Measurements from ENCODE around the gene RASGRP4.

RASGRP4 gene

DNA sequence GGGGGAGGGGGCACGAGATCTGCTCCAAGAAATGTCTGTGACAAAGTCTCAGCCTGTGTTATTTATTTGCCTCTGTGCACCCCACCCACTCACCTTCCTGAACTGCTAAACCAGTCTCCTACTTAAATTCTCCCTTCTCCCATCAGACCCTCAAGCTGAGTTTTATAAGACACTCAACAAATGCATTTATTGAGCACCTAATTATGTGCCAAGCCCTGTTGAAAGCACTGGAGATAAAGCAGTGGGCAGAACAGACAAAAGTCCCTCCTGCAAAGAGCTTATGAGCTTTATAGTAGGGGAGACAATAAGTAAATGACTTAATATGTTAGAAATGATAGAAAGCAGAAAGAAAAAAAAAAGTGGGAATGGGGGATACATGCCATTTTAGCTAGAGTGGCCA lies 26.5 kb downstream of the RASGRP4 start:
- DNase-seq, result no peak
- intact Hi-C loops (cut with DNase I), result no loop called here

DNA sequence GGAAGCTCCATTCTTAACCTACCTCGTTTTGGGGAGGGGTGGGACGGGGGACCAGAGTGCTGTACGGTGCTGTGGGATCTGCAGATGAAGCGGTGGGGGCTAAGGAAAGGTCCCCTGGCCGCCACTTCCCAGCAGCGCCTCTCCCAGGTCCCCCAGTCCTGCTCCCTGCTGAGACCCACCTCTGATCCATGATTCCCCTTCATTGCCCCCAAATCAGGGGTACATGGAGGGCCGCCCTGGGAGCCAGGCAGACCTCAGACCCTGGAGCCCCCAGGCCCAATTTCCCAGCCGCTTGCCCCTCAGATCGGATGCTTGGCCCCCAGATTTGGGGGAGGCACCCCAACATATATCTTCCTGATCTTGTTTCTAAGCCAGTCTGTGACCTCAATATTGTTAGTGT lies 26.9 kb downstream of the RASGRP4 start:
- DNase-seq, result no peak
- intact Hi-C loops (cut with DNase I), result no loop called here

DNA sequence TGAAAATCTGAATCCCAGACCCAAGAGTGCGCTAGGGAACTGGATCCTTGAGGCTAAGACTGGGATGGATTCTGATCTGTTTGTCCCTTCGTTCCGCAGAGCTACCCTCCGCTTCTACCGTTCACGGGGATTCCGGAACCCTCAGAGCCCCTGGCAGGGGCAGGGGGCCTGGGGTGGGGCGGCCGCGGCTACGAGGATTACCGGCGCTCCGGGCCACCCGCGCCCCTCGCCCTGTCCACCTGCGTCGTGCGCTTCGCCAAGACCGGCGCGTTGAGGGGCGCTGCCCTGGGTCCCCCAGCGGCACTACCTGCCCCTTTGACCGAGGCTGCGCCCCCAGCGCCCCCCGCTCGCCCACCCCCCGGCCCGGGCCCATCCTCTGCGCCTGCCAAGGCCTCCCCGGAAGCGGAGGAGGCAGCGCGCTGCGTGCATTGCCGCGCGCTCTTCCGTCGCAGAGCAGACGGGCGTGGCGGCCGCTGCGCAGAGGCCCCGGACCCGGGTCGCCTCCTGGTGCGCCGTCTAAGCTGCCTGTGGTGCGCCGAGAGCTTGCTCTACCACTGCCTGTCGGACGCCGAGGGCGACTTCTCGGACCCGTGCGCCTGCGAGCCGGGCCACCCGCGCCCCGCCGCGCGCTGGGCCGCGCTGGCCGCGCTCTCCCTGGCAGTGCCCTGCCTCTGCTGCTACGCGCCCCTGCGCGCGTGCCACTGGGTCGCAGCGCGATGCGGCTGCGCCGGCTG lies 30.5 kb downstream of the RASGRP4 start:
- intact Hi-C loops (cut with DNase I), result no loop called here
- no peak for DNase-seq

DNA sequence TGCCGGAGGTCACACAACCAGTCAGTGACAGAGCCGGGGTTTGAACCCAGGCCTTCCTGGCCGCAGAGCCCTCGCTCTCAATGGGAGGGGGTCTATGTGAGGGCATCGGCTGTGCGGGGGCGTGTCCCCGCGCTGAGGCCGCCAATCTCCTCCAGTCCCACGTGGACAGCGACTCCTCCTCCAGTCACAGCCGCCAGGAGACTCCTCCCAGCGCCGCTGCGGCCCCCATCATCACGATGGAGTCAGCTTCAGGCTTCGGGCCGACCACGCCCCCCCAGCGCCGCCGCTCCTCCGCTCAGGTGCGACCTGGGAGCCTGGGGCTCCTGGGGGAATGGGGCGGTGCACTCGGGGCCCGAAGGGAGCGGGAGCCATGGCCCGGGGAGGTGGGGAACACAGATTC lies 31.5 kb downstream of the RASGRP4 start:
- DNase-seq, result no peak
- intact Hi-C loops (cut with DNase I), result no loop called here

DNA sequence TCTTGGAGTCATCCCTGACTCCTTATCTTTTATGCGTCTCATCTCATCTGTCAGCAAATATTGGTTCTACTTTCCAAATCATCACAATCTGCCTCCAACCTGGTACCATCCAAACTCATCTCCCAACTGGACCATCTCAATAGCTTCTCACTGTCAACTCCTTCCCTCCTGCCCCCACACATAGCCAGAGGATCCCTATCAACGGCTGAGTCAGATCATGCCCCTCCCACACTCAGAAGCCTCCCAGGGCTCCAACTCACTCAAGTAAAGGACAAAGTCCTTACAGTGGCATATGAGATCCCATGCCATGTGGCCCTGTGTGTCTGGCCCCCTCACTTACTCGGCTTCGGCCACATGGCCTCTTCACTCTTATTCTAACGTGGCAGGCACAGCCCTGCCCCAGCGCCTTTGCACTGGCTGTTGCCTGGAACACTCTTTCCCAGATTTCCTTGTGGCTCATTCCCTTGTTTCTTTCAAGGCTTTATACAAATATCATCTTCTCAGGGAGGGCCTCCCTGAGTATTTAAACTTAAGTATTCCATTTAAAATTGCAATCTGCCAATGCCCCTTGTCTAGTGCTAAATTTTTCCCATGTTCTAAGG lies 33.2 kb downstream of the RASGRP4 start:
- intact Hi-C loops (cut with DNase I), result no loop called here
- no peak for DNase-seq

DNA sequence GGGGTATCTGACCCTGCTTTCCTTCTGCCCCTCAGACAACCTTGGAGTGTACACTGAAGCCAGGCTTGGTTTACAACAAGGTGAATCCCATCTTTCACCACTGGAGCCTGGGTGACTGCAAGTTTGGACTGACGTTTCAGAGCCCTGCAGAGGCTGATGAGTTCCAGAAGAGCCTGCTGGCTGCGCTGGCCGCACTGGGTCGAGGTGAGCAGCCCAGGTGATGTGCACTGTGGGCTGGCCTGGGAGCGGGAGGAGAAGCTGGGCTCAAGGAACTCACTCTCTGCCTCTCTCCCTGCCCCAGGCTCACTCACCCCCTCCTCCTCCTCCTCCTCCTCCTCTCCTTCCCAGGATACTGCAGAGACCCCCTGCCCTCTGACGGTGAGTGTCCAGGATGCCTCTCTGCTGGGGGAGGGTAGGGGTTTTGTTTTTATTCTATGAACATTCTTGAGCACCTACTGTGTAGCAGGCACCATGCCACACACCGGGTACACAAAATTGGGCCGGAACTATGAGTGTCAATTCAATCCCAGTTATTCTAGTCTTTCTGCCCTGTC lies 34.0 kb downstream of the RASGRP4 start:
- DNase-seq, result no peak
- intact Hi-C loops (cut with DNase I), result no loop called here

DNA sequence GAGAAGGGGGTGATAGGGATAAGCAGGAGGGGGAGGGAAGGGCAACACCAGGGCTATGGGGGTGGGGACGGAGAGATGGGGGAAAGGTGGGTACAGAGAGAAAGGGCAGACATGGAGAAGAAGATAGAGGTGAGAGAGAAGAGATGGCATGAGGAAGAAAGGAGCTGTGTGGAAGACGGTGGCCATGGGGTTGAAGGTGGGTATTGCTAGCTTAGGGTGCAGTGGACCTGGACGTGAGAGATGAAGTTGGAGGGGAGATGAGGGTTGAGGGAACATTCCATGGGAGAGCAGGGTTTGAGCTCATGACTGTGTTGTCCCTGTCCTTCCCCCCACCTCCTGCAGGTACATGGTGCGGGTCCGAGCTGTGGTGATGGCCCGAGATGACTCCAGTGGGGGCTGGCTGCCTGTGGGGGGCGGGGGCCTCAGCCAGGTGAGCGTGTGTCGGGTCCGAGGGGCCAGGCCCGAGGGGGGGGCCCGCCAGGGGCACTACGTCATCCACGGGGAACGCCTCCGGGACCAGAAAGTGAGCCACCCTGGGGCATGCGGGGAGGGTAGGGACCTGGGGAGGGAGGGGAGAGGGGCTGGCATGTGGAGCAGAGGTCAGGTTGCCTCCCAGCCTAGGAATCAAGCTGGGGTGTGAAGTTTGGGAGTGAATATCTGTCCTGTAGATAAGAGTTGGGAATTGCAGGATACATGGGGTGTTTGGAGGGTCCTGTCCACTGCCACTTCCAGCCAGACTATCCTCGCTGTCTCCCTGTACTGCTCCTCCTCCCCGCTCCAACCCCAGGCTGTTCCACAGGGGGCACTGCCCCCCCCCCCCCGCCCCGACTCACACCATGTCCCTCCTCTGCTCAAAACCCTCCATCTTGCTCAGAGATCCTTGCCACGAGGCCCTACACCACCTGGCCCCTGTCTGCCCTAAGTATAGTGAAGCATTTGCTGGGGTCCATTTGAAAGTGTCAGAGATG lies 35.8 kb downstream of the RASGRP4 start:
- no peak for DNase-seq
- intact Hi-C loops (cut with DNase I), result no loop called here

DNA sequence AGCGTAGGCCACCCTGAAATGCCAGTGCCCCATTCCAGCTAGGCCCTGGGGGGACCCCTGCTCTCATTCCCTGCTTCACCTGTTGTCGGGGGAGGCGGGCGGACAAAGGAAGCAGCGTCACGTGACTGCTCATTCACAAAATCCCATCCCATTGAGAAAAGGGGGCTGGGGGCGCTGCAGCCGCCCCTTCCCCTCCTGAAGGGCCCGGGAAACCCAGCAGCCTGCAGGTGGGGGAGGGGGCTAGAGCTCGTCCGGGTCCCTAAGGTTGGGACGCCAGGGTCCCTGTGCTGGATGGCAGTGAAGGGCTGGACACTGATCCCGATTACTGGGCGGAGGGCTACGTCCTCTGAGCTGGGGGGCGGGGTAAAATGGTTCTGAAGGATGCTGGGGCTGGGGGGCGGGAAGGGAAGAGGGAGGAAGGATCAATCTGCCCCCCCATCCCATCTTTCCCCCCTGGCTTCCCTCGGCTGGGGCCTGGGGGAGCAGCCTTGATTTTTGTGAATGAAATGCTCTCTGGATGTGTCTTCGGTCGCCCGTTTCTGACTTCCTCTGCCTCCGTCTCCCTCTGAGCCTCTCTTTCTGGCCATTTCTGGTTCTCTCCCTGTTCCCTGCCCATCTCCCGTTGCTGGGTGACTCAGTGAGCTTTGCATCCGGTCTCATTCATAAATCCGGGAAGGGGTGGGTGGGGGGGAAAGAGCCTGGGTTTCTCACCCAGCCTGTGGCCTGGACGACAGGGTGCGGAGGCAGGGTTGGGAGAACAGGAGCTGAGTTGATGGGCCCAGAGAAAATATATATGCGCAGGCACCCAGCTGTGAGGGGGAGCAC lies 36.7 kb downstream of the RASGRP4 start:
- DNase-seq, result peak in 26 of 42 donors; percentile 16 to 68 (median 31)
- intact Hi-C loops (cut with DNase I), result no loop called here

DNA sequence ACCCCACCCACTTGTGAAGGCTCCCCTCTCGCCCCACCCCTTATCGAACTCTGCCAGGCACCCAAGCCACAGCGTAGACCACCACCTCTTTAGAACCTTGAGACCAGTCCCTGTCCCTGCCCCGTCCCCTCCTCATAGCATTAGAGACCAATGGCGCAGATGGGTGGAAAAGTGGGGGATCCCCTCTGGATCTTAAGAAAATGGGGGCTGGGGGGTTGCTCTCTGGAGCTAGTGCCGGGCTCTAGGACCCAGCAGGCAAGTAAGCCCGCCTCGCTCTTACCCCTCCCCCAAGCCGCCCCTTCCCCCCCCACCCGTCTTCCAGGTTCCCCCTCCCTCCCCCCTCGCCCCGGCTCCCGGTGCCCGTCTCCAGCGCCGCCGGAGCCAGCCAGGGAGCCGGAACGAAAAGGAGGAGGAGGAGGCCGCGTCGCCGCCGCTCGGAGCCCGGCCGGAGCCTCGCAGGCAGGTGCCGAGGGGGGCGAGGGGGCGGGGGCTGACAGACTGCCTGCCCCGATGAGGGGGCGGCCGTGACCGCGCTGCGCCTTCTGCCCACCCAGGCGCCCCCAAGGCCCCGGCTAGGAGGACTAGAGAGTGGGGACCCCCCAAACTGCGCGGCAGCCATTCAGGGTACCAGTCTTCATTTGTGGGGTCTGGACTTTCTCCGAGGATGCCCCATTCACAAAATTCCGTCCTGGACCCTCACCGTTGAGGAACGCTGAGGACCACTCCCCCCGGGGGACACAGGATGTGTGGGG lies 37.5 kb downstream of the RASGRP4 start, which contains the start of gene SPRED3:
Gene SPRED3, plus strand, starts transcription at position 349 of the 752 bp plus-strand sequence. CDS start 1,606 bp downstream, outside the sequence.
- intact Hi-C loops (cut with DNase I), result no loop called here
- peak in 41 of 42 donors; percentile 9 to 82 (median 58) for DNase-seq

DNA sequence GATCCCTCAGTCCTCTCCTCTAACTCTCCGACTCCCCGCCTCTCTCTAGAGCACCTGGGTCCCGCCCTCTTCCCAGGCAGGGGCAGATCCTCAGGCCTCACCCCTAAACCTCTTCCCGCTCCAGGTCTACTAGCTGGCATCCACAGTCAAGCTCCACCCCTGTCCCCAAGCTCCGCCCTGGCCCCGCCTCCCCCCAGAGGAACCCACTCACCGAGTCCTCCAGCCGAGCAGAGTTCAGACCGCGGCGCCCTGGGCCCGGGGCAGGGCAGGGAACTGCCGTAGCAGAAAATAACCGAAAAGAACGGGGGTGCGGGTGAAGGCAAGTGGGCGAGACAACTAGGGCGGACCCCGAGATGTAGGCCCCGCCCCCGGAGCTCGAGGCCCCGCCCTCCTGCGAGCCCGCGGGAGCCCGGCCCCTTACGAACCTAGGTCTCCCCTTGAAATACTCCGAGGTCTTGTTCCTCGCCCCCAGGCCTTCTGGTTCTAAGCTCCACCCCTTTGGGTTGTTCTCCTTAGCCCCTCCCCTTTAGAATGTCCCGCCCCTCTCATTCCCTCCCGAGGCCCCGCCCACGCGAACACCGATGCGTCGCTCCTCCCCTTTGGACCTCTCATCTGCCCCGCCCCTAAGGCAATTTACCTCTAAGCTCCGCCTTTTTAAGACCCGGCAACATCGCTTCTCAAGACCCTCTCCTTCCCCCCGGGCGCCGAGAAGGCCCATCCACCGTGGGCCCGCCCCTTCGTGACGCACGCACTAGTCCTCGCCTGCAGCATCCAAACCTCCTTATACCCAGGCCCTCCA lies 38.3 kb downstream of the RASGRP4 start, which contains the start of gene GGN:
Gene GGN, minus strand, starts transcription at position 485 of the 799 bp plus-strand sequence. CDS start 773 bp downstream, outside the sequence.
- intact Hi-C loops (cut with DNase I), result no loop called here
- peak; percentile 63 to 95 (median 84) for DNase-seq

DNA sequence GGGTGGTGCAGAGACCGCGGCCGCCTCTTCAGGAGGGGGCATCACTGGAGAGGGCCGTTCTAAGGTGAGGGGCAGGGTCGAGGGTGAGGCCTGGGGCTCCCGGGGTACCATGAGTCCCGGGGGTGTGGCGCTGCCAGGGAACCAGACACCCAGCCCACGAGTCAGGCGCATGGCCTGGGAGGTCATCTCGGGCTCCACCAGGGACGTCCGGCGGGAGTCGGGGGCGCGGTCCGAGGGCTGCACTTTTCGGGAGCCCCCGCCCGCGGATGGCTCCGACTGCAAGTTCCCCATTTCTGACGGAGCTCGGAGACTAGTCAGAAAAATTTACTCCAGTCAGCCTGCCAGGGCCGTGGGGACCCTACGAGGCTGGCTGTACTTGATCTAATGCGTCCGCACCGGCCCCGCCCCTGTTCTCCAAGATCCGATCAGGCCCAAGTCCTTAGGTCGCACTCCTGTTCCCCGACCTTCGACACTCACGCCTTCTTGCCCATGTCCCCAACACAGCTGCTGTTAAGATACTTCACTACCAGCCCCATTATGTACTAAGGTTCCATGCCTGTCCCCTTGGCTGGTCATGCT lies 39.0 kb downstream of the RASGRP4 start:
- peak in 3 of 42 donors; percentile 13 to 45 (median 29) for DNase-seq
- intact Hi-C loops (cut with DNase I), result no loop called here

DNA sequence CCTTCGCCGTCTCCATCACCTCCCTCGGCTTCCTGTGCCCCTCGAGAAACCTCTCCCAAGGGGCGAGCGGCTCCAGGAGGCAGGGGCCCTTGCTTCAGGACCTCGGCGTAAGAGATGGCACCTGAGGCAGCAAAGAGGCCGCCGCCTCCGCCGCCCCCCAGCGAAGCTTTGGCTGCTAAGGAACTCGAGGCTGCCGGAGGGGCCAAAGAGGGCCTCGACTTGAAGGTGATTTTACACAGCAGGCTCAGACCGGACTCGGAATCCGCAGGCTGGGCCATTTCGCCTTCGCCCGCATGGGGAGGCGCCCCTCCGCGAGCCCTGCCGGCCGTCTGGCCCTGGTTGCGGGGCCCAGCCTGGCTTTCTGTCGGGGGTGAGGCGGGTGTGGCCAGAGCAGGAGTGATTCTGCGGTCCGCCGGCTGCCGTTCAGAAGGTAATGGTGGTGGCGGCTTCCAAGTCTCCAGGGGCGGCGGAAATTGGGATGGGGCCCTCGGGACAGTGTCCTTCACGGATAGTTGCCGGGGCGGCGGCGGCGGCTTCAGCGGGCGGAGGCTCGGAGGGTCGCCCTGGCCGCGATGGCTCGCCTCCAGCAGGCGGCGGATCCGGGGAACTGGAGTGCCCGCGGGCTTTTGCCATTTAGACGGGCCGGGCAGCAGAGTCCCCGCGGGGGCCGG lies 39.6 kb downstream of the RASGRP4 start:
- DNase-seq, result no peak
- intact Hi-C loops (cut with DNase I), result no loop called here

DNA sequence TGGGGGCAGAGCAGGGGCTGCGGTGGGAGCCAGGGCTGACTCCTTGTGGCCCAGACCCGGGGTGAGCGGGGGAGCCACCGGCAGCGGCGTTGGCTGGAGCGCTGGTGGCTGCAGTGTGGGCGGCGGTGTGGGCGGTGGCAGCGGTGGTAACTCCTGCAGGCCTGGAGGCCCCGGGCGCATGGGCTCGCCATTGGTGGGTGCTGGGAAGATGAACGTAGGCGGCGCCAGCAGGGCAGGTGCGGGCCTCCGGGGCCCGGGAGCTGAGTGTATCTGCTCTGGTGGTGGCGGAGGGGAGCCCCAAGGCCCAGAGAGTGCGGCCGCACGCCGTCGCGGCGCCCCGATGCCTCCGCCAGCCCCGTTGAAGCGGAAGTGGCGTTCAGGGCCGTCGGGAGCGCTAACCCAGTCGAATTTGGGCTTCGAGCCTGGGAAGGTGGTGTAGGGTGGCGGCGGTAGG lies 40.2 kb downstream of the RASGRP4 start:
- no peak for DNase-seq
- intact Hi-C loops (cut with DNase I), result no loop called here

DNA sequence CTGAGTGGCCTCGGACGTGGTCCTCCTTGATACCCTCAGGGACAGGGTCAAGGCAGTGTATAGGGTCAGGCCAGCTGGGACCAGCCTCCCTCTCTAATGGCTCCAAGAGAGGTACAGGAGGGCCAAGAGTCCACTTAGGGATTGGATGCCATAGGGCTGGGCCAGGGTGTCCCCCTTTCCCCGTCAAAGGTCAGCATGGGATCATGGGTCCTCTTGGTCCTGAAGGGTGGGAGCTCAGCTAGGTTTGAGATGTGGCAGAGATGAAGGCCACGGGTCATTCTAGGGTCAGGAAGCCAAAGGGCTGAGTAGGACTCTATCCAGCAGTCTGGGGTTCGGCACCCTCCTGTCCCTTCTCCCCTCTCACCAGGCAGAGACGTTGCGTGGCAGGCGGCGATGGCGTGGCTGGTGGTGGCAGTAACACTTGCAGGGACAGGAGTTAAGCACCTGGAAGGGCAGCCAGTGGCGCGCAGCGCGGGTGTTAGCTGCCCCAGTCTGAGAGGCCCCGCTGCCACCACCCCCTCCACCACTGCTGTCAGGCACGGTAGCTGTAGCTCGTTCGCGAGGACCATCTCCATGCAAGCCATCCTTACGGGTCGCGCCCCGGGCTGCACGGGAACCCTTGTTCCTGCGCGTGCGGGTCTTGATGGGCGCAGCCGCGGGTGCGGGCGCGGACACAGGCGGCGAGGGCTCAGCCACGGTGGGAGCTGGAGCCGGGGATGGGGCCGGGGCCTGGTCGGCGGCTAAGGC lies 40.8 kb downstream of the RASGRP4 start:
- no peak for DNase-seq

More for the DNA sequence above, 40.8 kb downstream of the RASGRP4 start:
- intact Hi-C loops (cut with DNase I), result no loop called here

All from head of caudate nucleus (tissue), 42 donors.